Kidney tubule cell (primary cell): Measurements from ENCODE around the gene CSK.
A peak's percentile ranks its signal among the peaks of the same experiment; 100 is the strongest.

ENCODE experiments used
- DNase-seq: peaks from one replicate; pipeline ENCODE4 v3.0.0-alpha.2; 2018; ENCODE audit warnings: low spot score

Gene CSK

DNA sequence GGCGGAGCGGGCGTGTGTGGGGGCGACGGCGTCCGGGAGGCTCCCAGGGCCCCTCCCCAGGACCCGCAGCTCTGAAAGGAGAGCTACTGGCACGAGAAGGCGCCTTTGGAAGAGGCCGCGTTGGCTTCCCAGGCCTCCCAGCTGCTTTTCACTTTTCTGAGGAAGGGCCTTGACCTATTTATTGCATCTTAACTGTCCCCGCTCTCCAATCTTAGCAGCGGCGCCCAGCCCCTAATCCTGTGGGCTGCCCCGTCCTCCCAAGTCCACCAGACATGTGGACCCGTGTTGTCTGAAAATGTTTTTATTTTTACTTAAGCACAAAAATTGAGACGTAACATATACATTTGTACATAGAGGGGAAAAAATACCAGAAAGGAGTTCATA is 61.6 kb downstream of the CSK start:
- no peak for DNase-seq

DNA sequence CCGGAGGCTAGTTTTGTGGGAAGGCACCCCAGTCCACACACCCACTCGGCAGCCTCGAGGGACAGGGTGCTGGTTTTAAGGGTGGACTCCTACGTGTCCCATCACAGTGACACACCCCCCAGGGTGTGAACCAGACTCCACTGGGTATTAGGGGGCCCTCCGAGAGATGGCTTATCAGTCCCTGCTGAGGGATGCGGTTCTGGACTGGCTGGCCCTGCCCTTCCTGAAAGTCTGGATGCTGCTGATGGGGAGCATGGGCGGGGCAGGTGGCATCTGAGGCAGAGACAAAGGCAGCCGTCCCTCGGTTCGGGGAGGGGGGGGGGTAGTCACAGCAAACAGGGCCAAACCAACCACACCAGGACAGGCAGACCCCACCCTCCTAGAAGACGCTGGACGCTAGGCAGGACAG is 62.0 kb downstream of the CSK start:
- DNase-seq, result no peak

DNA sequence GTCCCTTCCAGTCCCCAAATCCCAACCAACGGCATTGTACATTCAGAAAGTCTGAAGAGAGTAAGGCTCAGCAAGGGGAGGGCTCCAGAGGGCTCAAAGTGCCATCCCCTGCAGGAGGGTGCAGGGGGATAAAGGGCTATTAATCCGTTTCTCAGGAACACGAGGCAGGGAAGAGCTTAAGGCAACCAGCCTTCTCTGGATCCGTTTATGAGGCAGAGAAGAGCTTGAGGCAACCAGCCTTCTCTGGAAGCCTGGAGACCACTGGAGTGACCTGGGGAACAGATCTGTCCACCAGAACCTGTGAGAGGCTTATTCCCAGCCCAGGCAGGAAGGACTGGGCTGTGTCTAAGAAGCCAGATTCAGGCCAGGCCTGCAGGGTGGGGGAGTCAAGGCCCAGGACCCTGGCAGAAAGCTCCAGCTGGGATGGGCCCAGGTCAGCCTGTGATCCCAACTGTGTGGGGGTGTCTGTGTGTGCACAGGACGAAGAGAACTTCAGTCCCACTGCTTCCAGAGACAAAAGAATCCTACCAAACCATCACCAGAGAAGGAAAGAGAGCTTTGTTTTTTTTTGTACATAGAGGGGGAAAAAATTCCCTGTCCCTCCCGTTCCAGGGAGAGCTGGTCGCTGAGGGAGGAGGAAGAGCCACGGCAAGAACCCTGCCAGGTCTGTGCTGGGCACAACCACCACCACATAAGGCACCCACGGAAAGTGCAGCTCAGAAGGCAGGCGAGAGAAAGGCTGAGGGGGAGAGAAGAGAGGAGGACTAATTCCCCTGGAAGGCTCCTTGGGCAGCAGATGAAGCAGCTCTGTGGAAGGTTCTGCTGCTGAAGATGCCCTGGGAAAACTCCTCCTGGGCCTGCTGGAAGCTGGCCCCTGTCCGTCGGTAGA is 62.7 kb downstream of the CSK start:
- no peak for DNase-seq

DNA sequence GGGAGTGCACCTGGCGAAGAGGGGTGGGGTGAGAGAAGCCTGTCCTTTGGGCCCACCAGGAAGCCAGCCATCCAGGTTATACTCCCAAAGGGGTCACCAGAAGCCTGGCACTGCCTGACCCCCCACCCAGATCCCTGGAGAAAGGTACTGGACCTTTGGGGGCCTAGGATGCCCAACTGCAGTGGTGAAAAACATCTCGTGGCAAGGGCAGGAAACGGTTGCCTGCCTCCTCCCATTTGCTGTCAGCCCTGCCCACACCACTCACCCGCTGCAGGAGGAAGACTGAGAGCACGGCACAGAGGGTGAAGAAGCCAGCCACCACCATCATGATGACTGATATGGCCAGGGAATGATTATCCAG is 63.3 kb downstream of the CSK start:
- no peak for DNase-seq

DNA sequence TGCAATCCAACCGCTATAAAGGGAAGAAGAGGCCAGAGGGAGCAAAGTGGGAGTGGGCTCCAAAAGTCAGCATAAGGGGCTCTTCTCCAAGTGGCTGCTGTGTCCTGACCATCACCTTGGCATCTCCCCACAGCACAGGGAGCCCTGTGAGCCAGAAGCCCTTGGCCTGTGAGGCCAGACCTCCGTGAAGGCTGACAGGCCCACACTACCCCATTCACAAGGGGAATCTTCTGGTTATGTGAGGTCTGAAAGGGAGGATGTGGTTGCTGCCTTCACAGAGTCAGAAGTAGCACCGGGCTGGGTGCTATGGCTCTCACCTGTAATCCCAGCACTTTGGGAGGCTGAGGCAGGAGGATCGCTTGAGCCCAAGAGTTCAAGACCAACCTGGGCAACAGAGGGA is 63.7 kb downstream of the CSK start:
- no peak for DNase-seq

DNA sequence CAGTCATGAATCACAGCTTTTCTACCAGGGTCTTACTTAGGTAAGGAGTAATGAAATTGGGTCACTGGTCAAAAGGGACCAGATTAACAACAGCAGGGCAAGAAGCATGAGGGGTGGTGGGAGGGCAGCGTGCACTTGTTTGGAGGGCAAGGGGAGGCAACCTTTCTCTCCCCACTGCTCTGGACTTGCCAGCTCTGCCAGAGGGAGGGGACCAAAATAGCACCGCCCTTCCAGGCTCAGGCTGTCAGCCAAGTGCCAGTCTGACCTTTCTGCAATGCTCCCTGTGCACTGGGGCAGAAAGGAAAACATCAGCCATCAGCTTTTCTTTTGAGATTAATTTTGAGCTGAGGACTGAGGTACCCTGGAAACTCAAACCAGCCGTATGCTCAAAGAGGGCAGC is 65.6 kb downstream of the CSK start:
- peak; percentile 68 for DNase-seq

DNA sequence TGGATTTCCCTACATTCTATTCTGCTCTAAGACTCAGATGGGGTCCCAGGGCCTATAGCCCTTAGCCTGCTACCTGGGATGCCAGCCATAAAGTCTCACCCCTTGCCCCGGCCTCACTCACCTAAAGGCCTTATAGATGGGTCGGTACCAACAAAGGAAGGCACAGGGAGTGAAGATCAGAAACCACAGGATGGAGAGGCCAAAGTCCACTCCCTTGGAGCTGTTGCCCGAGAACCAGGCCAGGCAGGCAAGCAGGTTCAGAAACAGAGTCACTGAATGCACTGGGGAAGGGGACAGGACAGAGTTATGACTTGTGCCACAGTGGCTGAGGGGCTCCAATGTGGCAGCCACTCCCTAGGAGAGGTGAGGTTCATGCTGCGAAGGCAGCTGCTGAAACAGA is 68.5 kb downstream of the CSK start:
- no peak for DNase-seq

DNA sequence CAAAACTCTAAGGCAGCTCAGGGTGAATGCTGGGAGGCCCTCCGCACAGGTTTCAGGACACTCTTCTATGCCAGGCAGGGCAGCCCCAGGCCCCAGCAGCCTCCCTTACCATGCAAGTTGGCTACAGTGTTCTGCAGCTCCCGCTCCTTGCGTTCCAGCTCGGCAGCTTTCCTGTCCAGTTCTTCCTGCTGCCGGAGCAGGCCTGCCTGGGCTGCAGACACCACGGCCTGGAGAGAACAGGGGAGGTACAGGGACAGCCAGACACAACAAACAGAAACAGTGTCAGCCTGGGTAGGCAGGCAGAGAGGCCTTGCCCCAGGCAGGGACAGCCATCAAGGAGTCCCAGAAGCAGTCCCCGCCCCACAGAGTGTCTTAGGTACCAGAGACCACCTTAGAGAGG is 70.1 kb downstream of the CSK start:
- no peak for DNase-seq
